AG04449 (cell line): Measurements from ENCODE around the gene ATP5F1E.
"Not testable (repeated sequence)": the region's sequence is repeated elsewhere in the genome, so short reads cannot be mapped to it uniquely, and the experiment has no call there.

Source experiments
- CTCF ChIA-PET: fragments of 350-600 bp; formaldehyde crosslinking; extraction: SDS; loops from one replicate; lab custom pipeline; 2021; ENCODE audit warnings: antibody characterized with exemption; lab: Yijun Ruan, JAX
- POLR2A ChIA-PET: fragments of 400-600, 350-600 bp; formaldehyde crosslinking; extraction: SDS; loops from one replicate; lab custom pipeline; 2020; ENCODE audit warnings: antibody characterized with exemption, inconsistent platforms; lab: Yijun Ruan, JAX
- DNase-seq: peaks from one replicate; pipeline ENCODE4 v3.0.0-alpha.2; 2010; ENCODE audit warnings: low read depth, low spot score
- H3K4me3 ChIP-seq: 2 replicates; pipeline ENCODE4 v1.5.1; 2011; ENCODE audit warnings: low read depth, mild to moderate bottlenecking, control low read depth, low read length
- TF ChIP-seq, protein P1 (sequence below): IDR thresholded peaks from one replicate; pipeline ENCODE4 v1.5.1; 2011; ENCODE audit warnings: mild to moderate bottlenecking, moderate library complexity, low read length, control low read depth, inconsistent platforms; ENCODE audit not compliant: insufficient read depth; ENCODE audit errors: missing control alignments

ATP5F1E gene

DNA sequence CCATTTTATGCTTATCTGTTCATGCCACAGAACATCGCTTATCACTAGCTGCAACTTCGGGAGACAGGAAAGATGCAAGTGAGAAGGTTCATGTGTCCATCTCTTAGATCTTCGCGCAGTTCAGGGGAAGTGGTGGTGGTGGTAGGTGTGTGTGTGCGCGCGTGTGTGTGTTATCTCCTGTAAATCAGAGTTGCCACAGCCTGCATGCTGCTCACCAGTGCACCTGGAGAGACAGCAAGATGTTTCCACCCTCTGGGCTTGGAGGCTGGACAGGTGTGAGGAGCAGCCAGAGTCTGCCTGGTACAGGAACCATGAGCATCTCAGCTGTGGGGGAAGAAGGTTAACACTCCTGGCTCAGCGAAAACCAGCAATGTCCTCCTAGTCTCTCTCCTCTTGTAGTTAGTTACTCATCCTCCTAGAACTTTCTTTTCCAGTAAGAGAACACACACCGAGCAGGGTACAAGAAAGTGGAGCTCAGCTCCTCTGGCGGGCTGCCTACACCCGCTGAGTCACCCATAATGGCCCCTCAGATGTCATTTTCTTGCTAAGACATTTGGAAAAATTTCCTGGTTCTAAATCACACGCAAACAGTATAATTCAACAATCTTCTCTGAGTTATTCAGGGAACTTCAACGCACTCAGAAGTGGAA is 18.1 kb downstream of the ATP5F1E start:
- DNase-seq: no peak
- POLR2A ChIA-PET: interaction anchor here (2.0 kb wide), 1 partner anchor 18 kb away, joined by 10 read pairs; the partner anchor contains the start of gene ATP5F1E
- H3K4me3 ChIP-seq: no peak overlapping the region
- CTCF ChIA-PET: interaction anchor here (3.2 kb wide), 1 partner anchor 14 kb away, joined by 8 read pairs; no protein-coding TSS in a partner anchor
- TF ChIP-seq, protein P1, sequence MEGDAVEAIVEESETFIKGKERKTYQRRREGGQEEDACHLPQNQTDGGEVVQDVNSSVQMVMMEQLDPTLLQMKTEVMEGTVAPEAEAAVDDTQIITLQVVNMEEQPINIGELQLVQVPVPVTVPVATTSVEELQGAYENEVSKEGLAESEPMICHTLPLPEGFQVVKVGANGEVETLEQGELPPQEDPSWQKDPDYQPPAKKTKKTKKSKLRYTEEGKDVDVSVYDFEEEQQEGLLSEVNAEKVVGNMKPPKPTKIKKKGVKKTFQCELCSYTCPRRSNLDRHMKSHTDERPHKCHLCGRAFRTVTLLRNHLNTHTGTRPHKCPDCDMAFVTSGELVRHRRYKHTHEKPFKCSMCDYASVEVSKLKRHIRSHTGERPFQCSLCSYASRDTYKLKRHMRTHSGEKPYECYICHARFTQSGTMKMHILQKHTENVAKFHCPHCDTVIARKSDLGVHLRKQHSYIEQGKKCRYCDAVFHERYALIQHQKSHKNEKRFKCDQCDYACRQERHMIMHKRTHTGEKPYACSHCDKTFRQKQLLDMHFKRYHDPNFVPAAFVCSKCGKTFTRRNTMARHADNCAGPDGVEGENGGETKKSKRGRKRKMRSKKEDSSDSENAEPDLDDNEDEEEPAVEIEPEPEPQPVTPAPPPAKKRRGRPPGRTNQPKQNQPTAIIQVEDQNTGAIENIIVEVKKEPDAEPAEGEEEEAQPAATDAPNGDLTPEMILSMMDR: no peak

DNA sequence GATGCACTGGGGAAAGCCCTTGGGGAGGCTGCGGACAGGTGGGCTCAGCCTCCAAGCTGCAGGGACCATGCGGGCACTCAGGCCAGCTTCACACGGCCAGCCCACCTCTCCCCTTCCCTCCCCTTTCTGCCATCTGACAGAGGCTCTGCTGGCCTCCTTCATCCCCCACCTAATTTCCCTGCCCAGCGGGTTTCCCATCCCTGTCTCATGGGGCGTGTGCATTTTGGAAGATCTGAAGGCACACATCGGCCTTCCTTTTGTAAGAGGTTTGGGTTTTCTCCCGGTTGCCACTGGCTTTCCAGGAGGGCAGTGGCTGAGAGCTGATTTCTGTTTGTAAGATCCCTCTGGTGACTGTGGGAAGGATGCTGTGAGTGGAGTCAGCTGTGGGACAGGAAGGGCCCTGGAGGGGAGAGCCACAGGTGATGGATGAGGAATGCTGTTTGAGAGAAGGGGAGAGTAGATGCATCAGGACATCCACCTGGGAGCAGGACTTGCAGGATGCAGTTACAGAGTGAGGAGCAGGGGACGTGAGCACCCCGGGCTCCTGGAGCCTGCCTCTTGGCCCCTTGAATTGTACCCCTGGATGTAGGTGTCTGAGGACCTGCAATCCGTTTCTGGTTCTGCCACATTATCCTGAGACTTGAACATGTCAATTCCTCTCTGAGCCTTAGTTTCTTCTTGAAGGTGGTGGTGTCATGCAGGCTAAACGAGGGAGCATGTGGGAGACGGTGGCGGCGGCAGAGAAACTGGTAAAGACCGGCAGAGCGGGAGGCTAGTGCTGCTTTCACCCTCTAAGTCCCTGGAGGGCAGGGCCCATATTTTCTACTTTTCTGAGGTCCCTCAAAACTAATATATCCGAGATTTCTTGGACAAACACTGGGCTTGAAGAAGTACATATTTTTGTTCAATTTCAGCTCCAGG is 18.8 kb downstream of the ATP5F1E start:
- no peak for DNase-seq
- TF ChIP-seq, protein P1: no peak
- no peak overlapping the region for H3K4me3 ChIP-seq
- ChIA-PET POLR2A (interaction anchor here (0.5 to 2.0 kb wide), 2 partner anchors 17 to 19 kb away, joined by 3 to 10 read pairs; partner anchors contain the start of gene ATP5F1E), CTCF (no interaction called here)

DNA sequence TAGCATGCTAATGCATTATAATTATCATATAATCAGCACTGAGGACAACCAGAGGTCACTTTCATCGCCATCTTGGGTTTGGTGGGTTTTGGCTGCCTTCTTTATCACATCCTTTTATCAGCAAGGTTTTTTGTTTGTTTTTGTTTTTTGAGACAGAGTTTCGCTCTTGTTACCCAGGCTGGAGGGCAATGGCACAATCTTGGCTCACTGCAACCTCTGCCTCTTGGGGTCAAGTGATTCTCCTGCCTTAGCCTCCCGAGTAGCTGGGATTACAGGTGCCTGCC is 20.3 kb downstream of the ATP5F1E start:
- DNase-seq, H3K4me3 ChIP-seq, POLR2A ChIA-PET: not testable (repeated sequence)
- CTCF ChIA-PET: interaction anchor here (1.0 kb wide), 1 partner anchor 145 kb away, joined by 4 read pairs; no protein-coding TSS in a partner anchor

DNA sequence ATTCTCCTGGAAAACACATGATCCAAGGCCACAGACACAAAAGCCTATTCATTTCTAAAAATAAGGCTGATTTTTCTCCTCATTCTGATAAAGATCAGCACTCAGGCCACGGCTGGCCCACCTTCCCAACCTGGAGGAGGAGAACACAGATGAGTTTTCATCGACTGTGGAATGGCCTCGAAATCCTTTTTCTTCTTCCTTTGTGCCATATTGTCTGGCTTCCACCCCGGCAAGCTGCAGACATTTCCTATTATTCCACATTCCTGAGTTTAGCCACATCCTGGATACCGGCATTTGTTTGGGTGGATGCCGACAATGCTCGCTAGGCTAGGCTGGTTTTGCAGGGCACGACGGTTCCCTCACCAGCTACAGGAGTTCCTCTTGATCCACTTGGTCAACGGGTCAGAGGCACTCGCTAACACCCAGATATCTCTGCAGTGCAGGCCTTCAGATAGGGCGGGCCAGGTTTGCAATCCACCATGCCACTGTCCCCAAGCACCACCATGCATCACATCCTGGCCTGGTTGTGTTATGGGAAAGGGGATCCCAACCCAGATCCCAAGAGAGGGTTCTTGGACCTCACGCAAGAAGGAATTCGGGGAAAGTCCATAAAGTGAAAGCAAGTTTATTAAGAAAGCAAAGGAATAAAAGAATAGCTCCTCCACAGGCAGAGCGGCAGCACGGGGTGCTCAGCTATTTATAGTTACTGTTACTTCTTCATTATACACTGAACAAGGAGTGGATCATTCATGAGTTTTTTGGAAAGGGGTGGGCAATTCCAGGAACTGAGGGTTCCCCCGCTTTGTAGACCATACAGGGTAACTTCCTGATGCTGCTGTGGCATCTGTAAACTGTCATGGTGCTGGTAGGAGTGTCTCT is 20.9 kb downstream of the ATP5F1E start:
- TF ChIP-seq, protein P1: no peak
- DNase-seq: peak; percentile 65
- POLR2A ChIA-PET: interaction anchor here (0.9 to 1.8 kb wide), 3 partner anchors 19 to 122 kb away, joined by 3 to 6 read pairs (median 4); partner anchors contain the start of gene ATP5F1E
- CTCF ChIA-PET: interaction anchor here (1.0 to 1.4 kb wide), 2 partner anchors 11 to 144 kb away, joined by 3 to 4 read pairs; no protein-coding TSS in a partner anchor
- no peak overlapping the region for H3K4me3 ChIP-seq

DNA sequence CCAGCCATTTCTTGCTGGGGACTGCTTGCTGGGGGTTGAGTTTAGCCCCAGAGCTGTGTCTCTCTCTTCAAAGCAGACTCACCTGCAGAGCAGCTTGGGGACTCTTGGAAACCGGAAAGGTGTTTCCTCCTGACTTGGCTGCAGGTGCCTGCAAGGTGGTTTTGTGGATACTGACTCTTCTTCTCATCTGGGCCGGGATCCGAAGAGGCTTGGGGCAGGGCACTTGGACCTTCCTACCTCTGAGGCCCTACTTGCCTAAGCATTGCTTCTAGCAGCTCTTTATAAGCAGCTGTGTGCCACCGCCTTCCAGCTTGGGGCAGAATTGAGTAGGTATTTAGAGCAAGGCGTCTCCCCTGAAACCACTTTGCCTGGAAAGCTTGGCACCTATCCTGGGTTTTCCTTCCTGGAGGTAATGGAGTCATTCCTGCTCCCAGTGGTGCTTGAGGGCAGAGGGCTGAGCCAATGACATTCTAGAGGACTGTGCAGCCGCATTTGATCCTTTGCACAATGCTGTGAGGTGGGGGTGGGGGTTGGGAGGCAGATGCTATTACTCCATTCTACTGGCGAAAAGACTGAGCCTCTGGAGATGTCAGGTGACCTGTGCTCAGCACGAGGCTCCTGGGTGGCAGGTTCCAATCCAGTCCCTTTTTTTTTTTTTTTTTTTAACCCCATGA is 21.7 kb downstream of the ATP5F1E start:
- TF ChIP-seq, protein P1: no peak
- no peak overlapping the region for H3K4me3 ChIP-seq
- DNase-seq: no peak
- ChIA-PET POLR2A (interaction anchor here (0.8 to 1.8 kb wide), 4 partner anchors 18 to 121 kb away, joined by 3 to 6 read pairs (median 4); partner anchors contain the start of gene ATP5F1E), CTCF (interaction anchor here (1.4 to 1.9 kb wide), 2 partner anchors 8 to 12 kb away, joined by 3 to 4 read pairs; partner anchors contain the start of gene TUBB1)
